ENCODE results near the gene SNX11. TPM values are rescaled to one million over a fixed set of nuclear protein-coding genes. Genes with fewer than 3 reads are reported as not detected.

Gene SNX11
- total and polyA plus RNA-seq, 4 donors = 6.4 to 11.4 (median 8.5) TPM

GRCh38 chr17:48100160-48100559, 7.4 kb upstream of the SNX11 start (continued):
- TF ChIP-seq TAF1 (conservative IDR thresholded peaks at IDR 0.05) (no peak), RAD21 (IDR thresholded peaks at IDR 0.05) (no peak), HNF4A (conservative IDR thresholded peaks at IDR 0.05) (no peak), RXRA (IDR thresholded peaks at IDR 0.05) (no peak), FOXA1 (IDR thresholded peaks at IDR 0.05) (no peak), GABPA (IDR thresholded peaks at IDR 0.05 in 1 of 2, conservative IDR thresholded peaks at IDR 0.05 in 1 of 2) (no peak), SP1 (IDR thresholded peaks at IDR 0.05) (no peak), FOXA2 (IDR thresholded peaks at IDR 0.05) (no peak)
- TF ChIP-seq, protein P1, sequence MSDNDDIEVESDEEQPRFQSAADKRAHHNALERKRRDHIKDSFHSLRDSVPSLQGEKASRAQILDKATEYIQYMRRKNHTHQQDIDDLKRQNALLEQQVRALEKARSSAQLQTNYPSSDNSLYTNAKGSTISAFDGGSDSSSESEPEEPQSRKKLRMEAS (IDR thresholded peaks at IDR 0.05) = no peak

GRCh38 chr17:48100591-48101011, 7.0 kb upstream of the SNX11 start:
- Histone ChIP-seq H3K36me3 (ENCODE audit: control insufficient read depth in 4 of 4, insufficient read depth in 3 of 4, low read depth in 1 of 4, low read length in 3 of 4) (no peaks in the 10 kb centered on the region), H3K4me1 (ENCODE audit: control insufficient read depth in 4 of 4, insufficient read depth in 4 of 4, low read length in 3 of 4) (peaks cover 1 to 17% (median 11%) of the 10 kb centered on the region in 4 donors), H3K9ac (ENCODE audit: low read depth in 1 of 2, low read length in 2 of 2) (peak overlapping the region; percentile 51 to 77), H3K27ac (ENCODE audit: low read depth in 1 of 2, low read length in 2 of 2) (peak overlapping the region; percentile 81 to 89), H3K9me3 (ENCODE audit: control insufficient read depth in 4 of 4, low read length in 3 of 4) (no peaks in the 10 kb centered on the region), H3K27me3 (ENCODE audit: control insufficient read depth in 4 of 4, insufficient read depth in 4 of 4, low read length in 3 of 4) (no peaks in the 10 kb centered on the region), H3K4me3 (ENCODE audit: low read depth in 1 of 3, low read length in 3 of 3) (peak overlapping the region; percentile 51 to 94 (median 77))
- WGBS = 1% methylated on average over 23 of the region's 23 CpGs
- TF ChIP-seq HNF4A (conservative IDR thresholded peaks at IDR 0.05) (no peak), RXRA (IDR thresholded peaks at IDR 0.05) (no peak), CTCF (IDR thresholded peaks at IDR 0.05; ENCODE audit: low read depth, low read length, missing input control) (no peak), YY1 (IDR thresholded peaks at IDR 0.05) (no peak), SP1 (IDR thresholded peaks at IDR 0.05) (no peak), REST (IDR thresholded peaks at IDR 0.05) (no peak), JUND (IDR thresholded peaks at IDR 0.05) (no peak)
- TF ChIP-seq, protein P1 (IDR thresholded peaks at IDR 0.05) = no peak
- DNase-seq (ENCODE audit: low spot score) = peak; percentile 44

DNA sequence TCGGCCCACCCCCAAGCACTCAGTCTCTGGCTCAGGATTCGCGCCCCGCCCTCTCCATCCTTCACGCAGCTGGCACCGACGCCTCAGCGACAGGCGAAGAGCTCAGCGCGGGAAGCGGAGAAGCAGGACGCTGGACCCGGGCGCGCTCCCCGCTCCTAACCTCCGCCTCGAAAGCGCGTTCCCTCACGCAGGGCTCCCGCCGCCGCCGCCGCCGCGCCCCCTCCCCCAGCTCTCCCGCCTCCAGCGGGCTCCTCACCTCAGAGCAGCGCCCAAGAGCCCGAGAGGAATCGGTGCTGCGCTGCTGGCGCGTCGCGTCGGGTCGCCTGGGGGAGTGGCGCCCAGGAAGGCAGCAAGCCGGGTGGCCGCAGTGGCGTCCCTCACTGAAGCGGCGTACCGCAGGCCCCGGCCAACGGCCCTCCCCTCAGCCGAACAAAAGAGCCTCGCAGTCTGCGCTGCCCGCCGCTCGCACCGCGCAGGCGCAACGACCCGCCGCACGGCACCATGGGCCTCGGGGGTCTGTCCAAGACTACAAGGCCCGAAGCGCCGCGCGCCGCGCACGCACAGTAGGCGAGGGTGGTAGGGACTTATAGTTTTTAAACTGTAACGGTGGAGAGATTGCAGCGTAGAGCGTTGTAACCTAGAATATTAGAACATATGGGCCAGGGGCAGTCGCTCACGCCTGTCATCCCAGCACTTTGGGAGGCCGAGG, 6.4 kb upstream of the SNX11 start, which contains the start of gene CBX1:
Gene CBX1 (minus strand): TSS at position 467 of the 709 bp plus-strand sequence. CDS start 24,474 bp downstream, outside the sequence.
- H3K9ac ChIP-seq (ENCODE audit: low read depth in 1 of 2, low read length in 2 of 2) = peak within 1 kb of the TSS; percentile 51 to 77
- WGBS = under 1% methylated on average over 79 of the region's 79 CpGs
- peak; percentile 84 for DNase-seq (ENCODE audit: low spot score)
- H3K27me3 ChIP-seq (ENCODE audit: control insufficient read depth in 4 of 4, insufficient read depth in 4 of 4, low read length in 3 of 4) = no peaks in the 10 kb centered on the region
- H3K36me3 ChIP-seq (ENCODE audit: control insufficient read depth in 4 of 4, insufficient read depth in 3 of 4, low read depth in 1 of 4, low read length in 3 of 4) = no peaks in the 10 kb centered on the region
- H3K27ac ChIP-seq (ENCODE audit: low read depth in 1 of 2, low read length in 2 of 2) = peak within 1 kb of the TSS; percentile 81 to 89
- peak within 1 kb of the TSS; percentile 51 to 94 (median 77) for H3K4me3 ChIP-seq (ENCODE audit: low read depth in 1 of 3, low read length in 3 of 3)
- H3K9me3 ChIP-seq (ENCODE audit: control insufficient read depth in 4 of 4, low read length in 3 of 4) = no peaks in the 10 kb centered on the region
- peaks cover 1 to 17% (median 11%) of the 10 kb centered on the region in 4 donors for H3K4me1 ChIP-seq (ENCODE audit: control insufficient read depth in 4 of 4, insufficient read depth in 4 of 4, low read length in 3 of 4)
- TF ChIP-seq REST (IDR thresholded peaks at IDR 0.05) (no peak), HNF4G (IDR thresholded peaks at IDR 0.05) (no peak), NR2F2 (IDR thresholded peaks at IDR 0.05) (no peak), RXRA (IDR thresholded peaks at IDR 0.05) (no peak), ATF3 (IDR thresholded peaks at IDR 0.05) (no peak), JUND (IDR thresholded peaks at IDR 0.05) (no peak), GABPA (IDR thresholded peaks at IDR 0.05 in 1 of 2, conservative IDR thresholded peaks at IDR 0.05 in 1 of 2) (peak in 1 of 2 donors; percentile 73)
- TF ChIP-seq, protein P1 (IDR thresholded peaks at IDR 0.05) = peak; percentile 13

All from liver (tissue), 9 donors.